Measurements from ENCODE around the gene CWF19L2. TPM values are rescaled to one million over a fixed set of nuclear protein-coding genes. Genes with fewer than 3 reads are reported as not detected.
A peak's percentile ranks its signal among the peaks of the same experiment; 100 is the strongest.

Gene CWF19L2
- total RNA-seq, 1 donor from 2014 or later, result 9.0 TPM

DNA sequence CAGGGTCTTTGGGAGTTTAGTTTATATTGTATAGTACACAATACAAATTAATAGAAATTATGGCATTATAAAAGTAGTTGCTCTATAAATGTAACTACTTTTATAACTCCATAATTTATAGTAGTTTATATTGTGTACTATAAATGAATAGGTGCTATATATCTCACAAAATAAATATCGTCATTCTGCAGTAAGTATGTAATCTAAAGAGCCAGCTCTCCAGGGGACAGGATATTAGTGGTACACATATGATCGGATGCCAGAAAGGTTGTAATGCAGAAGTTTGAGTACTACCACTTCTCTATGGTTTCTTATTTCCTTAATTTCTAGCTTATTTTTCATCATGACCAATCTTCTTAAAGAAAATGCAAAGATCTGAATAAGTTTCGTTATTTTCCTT, 20.2 kb upstream of the CWF19L2 start:
- FAIRE-seq (no peak), DNase-seq (ENCODE audit: low read depth) (no peak)
- H3K9me3 ChIP-seq (ENCODE audit: insufficient read depth, low read depth, low read length), result no peaks in the 10 kb centered on the region
- H3K9ac ChIP-seq (ENCODE audit: low read length), result no peak overlapping the region
- Mint-ChIP-seq H3K4me1 (ENCODE audit: low read depth, unreplicated experiment) (no peaks in the 10 kb centered on the region), H3K36me3 (ENCODE audit: low read depth, unreplicated experiment) (no peaks in the 10 kb centered on the region), H3K27me3 (ENCODE audit: low read depth, unreplicated experiment) (peaks cover 7% of the 10 kb centered on the region), H3K4me3 (ENCODE audit: unreplicated experiment) (no peak overlapping the region), H3K9me3 (ENCODE audit: unreplicated experiment) (no peaks in the 10 kb centered on the region), H3K27ac (ENCODE audit: unreplicated experiment) (no peak overlapping the region)
- no peaks in the 10 kb centered on the region for H3K79me2 ChIP-seq (ENCODE audit: insufficient read depth, low read length)
- no peak overlapping the region for H3K27ac ChIP-seq (ENCODE audit: low read depth, low read length)
- no peak overlapping the region for H3K4me2 ChIP-seq (ENCODE audit: low read length)
- H3K27me3 ChIP-seq (ENCODE audit: insufficient read depth, low read length), result no peaks in the 10 kb centered on the region
- no peak overlapping the region for H3K4me3 ChIP-seq (ENCODE audit: insufficient read depth, low read depth, low read length)
- no peaks in the 10 kb centered on the region for H3K36me3 ChIP-seq (ENCODE audit: insufficient read depth, low read length)
- TF ChIP-seq CTCF (IDR thresholded peaks at IDR 0.05; ENCODE audit: insufficient read depth, low read depth, low read length) (no peak), EZH2 (IDR thresholded peaks at IDR 0.05; ENCODE audit: insufficient read depth, low read length) (no peak)
- H2AFZ ChIP-seq (ENCODE audit: low read depth, low read length), result no peak overlapping the region
- no peaks in the 10 kb centered on the region for H4K20me1 ChIP-seq (ENCODE audit: insufficient read depth, low read length)
- H3K4me1 ChIP-seq (ENCODE audit: insufficient read depth, low read length), result no peaks in the 10 kb centered on the region

- FAIRE-seq, result no peak
- TF ChIP-seq EZH2 (IDR thresholded peaks at IDR 0.05; ENCODE audit: insufficient read depth, low read length) (no peak), CTCF (IDR thresholded peaks at IDR 0.05; ENCODE audit: insufficient read depth, low read depth, low read length) (no peak)
- Histone ChIP-seq H4K20me1 (ENCODE audit: insufficient read depth, low read length) (no peaks in the 10 kb centered on the region), H3K9me3 (ENCODE audit: insufficient read depth, low read depth, low read length) (no peaks in the 10 kb centered on the region), H3K36me3 (ENCODE audit: insufficient read depth, low read length) (no peaks in the 10 kb centered on the region), H2AFZ (ENCODE audit: low read depth, low read length) (no peak overlapping the region), H3K79me2 (ENCODE audit: insufficient read depth, low read length) (no peaks in the 10 kb centered on the region), H3K9ac (ENCODE audit: low read length) (no peak overlapping the region), H3K4me1 (ENCODE audit: insufficient read depth, low read length) (no peaks in the 10 kb centered on the region), H3K27me3 (ENCODE audit: insufficient read depth, low read length) (no peaks in the 10 kb centered on the region), H3K4me2 (ENCODE audit: low read length) (no peak overlapping the region), H3K27ac (ENCODE audit: low read depth, low read length) (no peak overlapping the region), H3K4me3 (ENCODE audit: insufficient read depth, low read depth, low read length) (no peak overlapping the region)
- H3K36me3 Mint-ChIP-seq (ENCODE audit: low read depth, unreplicated experiment), result no peaks in the 10 kb centered on the region
- H3K4me3 Mint-ChIP-seq (ENCODE audit: unreplicated experiment), result no peak overlapping the region
- H3K9me3 Mint-ChIP-seq (ENCODE audit: unreplicated experiment), result no peaks in the 10 kb centered on the region
- peaks cover 10% of the 10 kb centered on the region for H3K27me3 Mint-ChIP-seq (ENCODE audit: low read depth, unreplicated experiment)
- DNase-seq (ENCODE audit: low read depth), result peak; percentile 30
- no peak overlapping the region for H3K27ac Mint-ChIP-seq (ENCODE audit: unreplicated experiment)
- H3K4me1 Mint-ChIP-seq (ENCODE audit: low read depth, unreplicated experiment), result no peaks in the 10 kb centered on the region
Measured at GRCh38 chr11:107473792-107474191, 16.2 kb upstream of the CWF19L2 start.

DNA sequence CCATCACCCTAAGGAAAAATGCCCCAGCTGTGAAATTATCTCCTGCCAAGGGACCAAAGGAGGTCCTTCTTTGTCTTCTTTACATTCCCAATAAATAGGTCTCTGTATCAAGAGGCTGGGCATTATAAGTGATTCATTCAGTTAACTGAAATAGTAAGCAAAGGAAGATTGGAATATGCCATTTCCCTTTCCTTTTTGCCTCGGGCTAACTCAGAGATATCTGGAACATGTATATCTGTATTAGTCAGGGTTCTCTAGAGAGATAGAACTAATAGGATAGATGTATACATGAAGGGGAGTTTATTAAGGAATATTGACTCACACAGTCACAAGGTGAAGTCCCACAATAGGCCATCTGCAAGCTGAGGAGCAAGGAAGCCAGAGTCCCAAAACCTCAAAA, 15.3 kb upstream of the CWF19L2 start:
- no peaks in the 10 kb centered on the region for H3K4me1 Mint-ChIP-seq (ENCODE audit: low read depth, unreplicated experiment)
- no peak for FAIRE-seq

More for the DNA sequence above, 15.3 kb upstream of the CWF19L2 start:
- no peaks in the 10 kb centered on the region for H3K9me3 Mint-ChIP-seq (ENCODE audit: unreplicated experiment)
- no peaks in the 10 kb centered on the region for H4K20me1 ChIP-seq (ENCODE audit: insufficient read depth, low read length)
- no peaks in the 10 kb centered on the region for H3K27me3 ChIP-seq (ENCODE audit: insufficient read depth, low read length)
- no peaks in the 10 kb centered on the region for H3K36me3 ChIP-seq (ENCODE audit: insufficient read depth, low read length)
- no peaks in the 10 kb centered on the region for H3K36me3 Mint-ChIP-seq (ENCODE audit: low read depth, unreplicated experiment)
- H3K27ac ChIP-seq (ENCODE audit: low read depth, low read length), result no peak overlapping the region
- H3K4me2 ChIP-seq (ENCODE audit: low read length), result no peak overlapping the region
- no peak overlapping the region for H3K4me3 ChIP-seq (ENCODE audit: insufficient read depth, low read depth, low read length)
- H3K4me1 ChIP-seq (ENCODE audit: insufficient read depth, low read length), result no peaks in the 10 kb centered on the region
- DNase-seq (ENCODE audit: low read depth), result no peak
- H2AFZ ChIP-seq (ENCODE audit: low read depth, low read length), result no peak overlapping the region
- TF ChIP-seq CTCF (IDR thresholded peaks at IDR 0.05; ENCODE audit: insufficient read depth, low read depth, low read length), result no peak
- TF ChIP-seq EZH2 (IDR thresholded peaks at IDR 0.05; ENCODE audit: insufficient read depth, low read length), result no peak
- H3K4me3 Mint-ChIP-seq (ENCODE audit: unreplicated experiment), result no peak overlapping the region
- no peak overlapping the region for H3K9ac ChIP-seq (ENCODE audit: low read length)
- no peak overlapping the region for H3K27ac Mint-ChIP-seq (ENCODE audit: unreplicated experiment)
- no peaks in the 10 kb centered on the region for H3K9me3 ChIP-seq (ENCODE audit: insufficient read depth, low read depth, low read length)
- H3K27me3 Mint-ChIP-seq (ENCODE audit: low read depth, unreplicated experiment), result peaks cover 7% of the 10 kb centered on the region
- H3K79me2 ChIP-seq (ENCODE audit: insufficient read depth, low read length), result no peaks in the 10 kb centered on the region

Measured in astrocyte (in vitro differentiated cells and primary cell).